AG08396 (cell line): ENCODE measurements around the gene HIC1.

Source experiments
- DNase-seq: peaks from one replicate; pipeline ENCODE4 v3.0.0; 2012; ENCODE audit warnings: low spot score, mixed read lengths

The HIC1 gene

GRCh38 chr17:2025622-2026309 is 29.1 kb upstream of the HIC1 start:
- peak; percentile 89 for DNase-seq

- DNase-seq: no peak
These were observed 27.2 kb upstream of the HIC1 start for GRCh38 chr17:2027528-2028233.

GRCh38 chr17:2028234-2028614 is 26.7 kb upstream of the HIC1 start:
- no peak for DNase-seq

- DNase-seq: no peak
These were observed 26.2 kb upstream of the HIC1 start for GRCh38 chr17:2028737-2029136.

DNA sequence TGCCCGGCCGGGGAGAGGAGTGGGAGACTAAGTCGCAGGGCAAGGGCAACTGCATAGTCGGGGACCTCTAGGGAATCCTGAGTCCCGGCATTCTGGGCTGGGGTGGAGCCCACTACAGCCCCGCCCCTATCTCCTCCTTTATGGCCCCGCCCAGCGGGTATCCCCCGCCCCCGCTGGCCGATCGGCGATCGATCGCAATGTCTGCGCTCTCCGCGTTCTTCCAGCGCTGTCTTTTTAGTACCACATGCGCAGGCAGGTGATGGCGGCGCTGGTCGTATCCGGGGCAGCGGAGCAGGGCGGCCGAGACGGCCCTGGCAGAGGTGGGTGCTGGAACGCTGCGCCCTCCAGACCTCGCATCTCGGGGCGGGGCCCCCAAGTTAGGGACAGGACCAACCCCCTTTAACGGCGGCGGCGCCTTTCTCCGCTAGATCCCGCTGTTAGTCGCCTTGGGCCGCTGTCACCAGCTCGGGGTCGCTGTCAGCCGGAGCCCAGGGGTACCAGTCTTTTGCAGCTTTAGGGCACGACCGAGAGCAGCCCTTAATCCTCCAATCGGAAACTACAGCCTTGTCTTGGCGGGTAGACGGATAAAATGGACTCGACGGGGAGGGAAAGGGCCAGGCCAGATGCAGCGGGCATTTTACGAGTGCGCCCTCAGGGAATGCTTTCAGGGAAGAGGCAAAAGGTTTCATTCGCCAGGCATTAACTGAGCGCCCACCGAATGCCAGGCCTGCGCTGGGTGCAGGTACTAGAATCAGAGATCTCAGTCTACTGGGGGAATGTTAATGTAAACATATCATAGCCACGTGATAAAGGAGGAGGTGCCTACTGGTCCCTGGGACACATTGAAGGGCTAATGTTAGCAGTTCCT is 24.8 kb upstream of the HIC1 start, which contains the start of gene DPH1:
TSS of gene DPH1 (plus strand) at position 243 of the 868 bp plus-strand sequence. CDS start at position 260, 17 bp downstream.
- peak; percentile 93 for DNase-seq

- no peak for DNase-seq
These were observed 24.1 kb upstream of the HIC1 start for GRCh38 chr17:2030779-2031163.

- no peak for DNase-seq
These were observed 21.8 kb upstream of the HIC1 start for GRCh38 chr17:2033153-2033552.

GRCh38 chr17:2034157-2034556 is 20.7 kb upstream of the HIC1 start:
- no peak for DNase-seq

DNA sequence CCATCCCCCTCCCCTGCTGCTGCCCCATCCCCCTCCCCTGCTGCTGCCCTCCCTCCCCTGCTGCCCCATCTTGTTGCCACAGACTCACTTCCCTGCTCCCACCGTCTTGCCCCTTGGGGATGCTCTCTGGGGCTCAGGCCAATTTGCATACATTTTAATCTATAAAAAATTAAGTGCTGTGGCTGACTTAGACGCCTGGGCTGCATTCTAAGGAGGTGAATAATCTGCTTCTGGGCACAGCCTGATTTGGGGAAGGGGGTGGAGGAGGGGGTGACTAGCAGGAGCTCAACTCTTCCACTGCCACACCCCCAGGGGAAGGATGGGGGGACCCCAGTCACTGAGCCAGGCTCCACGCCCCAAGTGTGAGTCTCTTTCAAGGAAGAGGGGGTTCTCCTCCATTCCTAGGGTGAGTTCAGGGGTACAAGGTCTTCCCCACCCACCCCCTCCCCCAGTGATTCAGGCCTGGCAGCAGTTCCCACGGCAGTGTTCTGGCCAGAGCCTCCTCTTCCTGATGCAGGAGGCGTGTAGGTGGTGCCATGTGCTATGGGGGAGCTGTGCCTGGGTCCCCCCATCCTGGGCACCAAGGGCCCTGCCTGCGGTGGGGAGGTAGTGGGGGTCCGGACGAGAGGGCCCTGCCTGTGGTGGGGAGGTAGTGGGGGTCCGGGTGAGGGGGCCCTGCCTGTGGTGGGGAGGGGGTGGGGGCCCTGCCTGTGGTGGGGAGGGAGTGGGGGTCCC is 19.9 kb upstream of the HIC1 start:
- DNase-seq: peak; percentile 52

GRCh38 chr17:2035541-2036488 is 19.1 kb upstream of the HIC1 start:
- DNase-seq: no peak

DNA sequence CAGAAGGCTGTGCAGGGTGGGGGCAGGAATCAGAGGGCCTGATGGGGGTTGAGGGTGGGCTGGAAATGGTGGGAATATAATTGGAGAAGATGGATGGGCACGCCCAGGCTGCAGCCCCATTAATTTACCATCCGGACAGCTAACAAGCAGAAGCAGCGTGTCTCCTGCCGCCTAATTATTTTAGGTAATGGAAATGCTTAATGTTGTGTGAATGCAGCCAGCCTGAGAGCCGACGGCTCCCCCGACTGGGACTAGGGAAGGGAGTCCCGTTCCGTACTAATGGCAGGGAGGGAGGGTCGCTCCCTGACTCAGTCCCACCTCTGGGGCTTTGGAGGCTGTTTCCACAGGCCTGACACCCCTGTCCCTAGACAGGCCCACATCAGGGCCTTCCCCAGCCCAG is 17.7 kb upstream of the HIC1 start:
- DNase-seq: no peak

GRCh38 chr17:2040219-2040827 is 14.6 kb upstream of the HIC1 start:
- no peak for DNase-seq

DNA sequence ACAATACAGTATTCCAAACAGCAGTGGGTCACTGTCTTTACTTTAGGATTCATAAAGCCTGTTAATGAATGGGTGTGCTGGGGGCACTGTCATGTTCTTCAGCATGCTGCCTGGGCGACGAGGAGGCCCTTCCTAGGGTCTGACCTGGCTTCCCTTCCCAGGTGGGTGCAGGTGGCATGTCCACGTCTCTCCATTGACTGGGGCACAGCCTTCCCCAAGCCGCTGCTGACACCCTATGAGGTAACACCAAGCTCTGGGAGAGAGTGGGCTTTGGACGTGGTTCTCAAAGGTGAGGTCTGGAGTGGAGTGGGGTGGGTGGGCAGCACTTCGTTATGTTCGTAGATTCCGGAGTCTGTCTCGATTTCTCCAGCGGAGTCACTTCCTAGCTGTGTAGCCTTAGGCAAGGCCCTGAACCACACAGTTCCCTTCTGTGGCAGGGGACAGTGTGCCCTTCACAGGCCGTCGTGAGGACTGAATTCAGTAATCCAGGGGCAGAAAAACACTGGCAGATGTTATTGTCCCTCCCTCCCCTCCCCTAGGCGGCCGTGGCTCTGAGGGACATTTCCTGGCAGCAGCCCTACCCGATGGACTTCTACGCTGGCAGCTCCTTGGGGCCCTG is 13.9 kb upstream of the HIC1 start:
- DNase-seq: no peak

GRCh38 chr17:2041561-2042389 is 13.1 kb upstream of the HIC1 start, which contains the start of gene OVCA2:
Gene OVCA2, plus strand, starts transcription at chr17:2042022. Its CDS starts 26 bp downstream, at chr17:2042048.
- DNase-seq: peak; percentile 97

GRCh38 chr17:2042390-2042847 is 12.5 kb upstream of the HIC1 start:
- DNase-seq: no peak

- no peak for DNase-seq
These were observed 12.0 kb upstream of the HIC1 start for GRCh38 chr17:2042933-2043332.

DNA sequence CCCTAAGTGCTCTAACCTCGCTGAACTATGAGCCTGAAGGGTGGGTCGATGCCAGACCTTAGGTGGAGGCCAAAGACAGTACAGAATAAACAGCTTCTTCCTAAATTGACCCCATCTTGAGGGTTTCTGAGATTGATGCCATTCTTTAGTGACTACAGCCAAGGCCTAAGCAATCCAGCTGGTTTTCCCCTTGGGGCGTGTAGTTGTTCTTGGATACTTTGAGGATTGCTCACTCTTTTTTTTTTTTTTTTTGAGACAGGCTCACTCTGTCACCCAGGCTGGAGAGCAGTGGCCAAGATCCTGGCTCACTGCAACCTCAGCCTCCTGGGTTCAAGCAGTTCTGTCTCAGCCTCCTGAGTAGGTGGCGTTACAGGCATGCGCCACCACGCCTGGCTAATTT is 11.1 kb upstream of the HIC1 start:
- peak; percentile 86 for DNase-seq

DNA sequence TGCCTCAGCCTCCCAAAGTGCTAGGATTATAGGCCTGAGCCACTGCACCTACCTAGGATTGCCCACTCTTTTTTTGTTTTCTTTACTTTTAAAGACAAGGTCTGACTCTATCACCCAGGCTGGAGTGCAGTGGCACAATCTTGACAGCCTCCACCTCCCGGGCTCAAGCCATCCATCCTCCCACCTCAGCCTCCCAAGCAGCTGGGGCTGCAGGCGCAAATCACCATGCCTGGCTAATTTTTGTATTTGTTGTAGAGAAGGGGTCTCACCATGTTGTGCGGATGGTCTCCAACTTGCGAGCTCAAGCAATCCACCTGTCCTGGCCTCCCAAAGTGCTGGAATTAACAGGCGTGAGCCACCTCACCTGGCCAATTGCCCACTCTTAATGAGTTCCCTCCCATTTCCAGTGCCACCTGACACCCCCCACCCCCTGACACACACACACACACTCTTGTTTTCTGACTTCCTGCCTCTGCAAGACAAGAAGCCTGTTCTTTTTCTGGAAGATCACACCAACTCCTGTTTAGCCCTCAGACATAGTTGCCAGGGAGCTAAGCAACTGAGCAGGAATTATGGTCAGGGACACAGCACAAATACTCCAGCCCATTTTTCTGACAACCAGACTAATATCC is 10.5 kb upstream of the HIC1 start:
- no peak for DNase-seq
